OCI-LY1 (cell line): ENCODE data around the gene TLE6.

Experiments
- CTCF ChIP-seq: fragments of 200-600 bp; sonication (generic), shearing (Covaris generic); IDR thresholded peaks from 2 replicates; pipeline ENCODE4 v1.5.1; 2017; ENCODE audit warnings: mild to moderate bottlenecking, antibody characterized with exemption, low read length, moderate library complexity, mixed read lengths
- EZH2 ChIP-seq: fragments of 200-600 bp; sonication (generic), shearing (Covaris generic); IDR thresholded peaks from 2 replicates; pipeline ENCODE4 v1.8.0; 2017; ENCODE audit warnings: borderline replicate concordance, mixed run types, mild to moderate bottlenecking, antibody characterized with exemption, low read length, moderate library complexity, mixed read lengths

GRCh38 chr19:3042621-3043267 is 65.4 kb downstream of the TLE6 start:
- TF ChIP-seq CTCF (no peak), EZH2 (no peak)
